ENCODE measurements around the gene ALG12. TPM values are rescaled to one million over a fixed set of nuclear protein-coding genes. Genes with fewer than 3 reads are reported as not detected.

ALG12 gene
- total and polyA plus RNA-seq, 2 of the 13 experiments (the other 11 are each of a cell fraction or from before 2014, with no cell fraction given): 7.8 to 15.8 TPM

DNA sequence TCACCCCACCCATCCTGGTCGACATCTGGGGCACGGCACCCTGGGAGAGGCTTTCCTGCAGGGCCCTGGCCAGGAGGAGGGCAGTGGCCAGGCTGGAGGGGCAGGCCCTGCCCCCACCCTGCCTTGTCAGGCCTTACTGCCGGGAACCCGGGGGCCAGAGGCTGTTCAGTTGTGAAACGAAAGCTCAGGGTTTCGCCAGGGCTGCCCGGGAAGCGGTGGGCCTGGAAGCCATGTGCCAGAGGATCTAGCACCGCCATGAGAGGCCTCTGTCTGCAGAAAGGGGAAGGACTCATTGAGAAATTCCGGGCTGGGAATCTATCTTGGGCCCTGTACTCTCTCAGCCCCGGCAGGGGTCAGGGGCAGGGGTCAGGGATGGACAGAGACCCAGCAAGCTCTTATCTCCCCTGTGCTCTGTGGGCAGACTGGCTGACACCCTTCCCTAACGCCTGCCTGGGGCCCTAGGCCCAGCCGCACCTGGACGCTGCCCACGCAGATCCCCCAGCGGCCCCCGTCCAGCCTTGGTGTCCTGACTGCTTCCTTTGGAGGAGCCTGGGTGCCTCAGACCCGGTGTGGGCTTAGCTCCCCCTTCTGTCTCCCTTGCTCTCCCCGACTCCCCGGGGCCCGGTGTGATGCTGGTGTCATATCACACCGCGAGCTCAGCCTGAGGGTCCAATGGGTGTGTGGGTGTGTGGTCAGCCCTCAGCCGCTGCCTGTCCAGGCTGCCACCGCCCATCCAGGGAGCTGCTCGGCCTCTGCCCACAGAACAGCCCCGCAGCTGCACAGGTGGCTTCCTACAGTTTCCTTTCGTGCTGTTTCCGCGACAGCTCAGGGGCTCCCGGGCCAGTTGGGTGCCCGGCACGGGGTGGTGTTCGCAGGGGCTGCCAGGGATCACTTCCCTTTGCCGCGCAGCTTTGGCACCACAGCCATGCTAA, 48.8 kb upstream of the ALG12 start (continued):
- TF ChIP-seq, protein P1, sequence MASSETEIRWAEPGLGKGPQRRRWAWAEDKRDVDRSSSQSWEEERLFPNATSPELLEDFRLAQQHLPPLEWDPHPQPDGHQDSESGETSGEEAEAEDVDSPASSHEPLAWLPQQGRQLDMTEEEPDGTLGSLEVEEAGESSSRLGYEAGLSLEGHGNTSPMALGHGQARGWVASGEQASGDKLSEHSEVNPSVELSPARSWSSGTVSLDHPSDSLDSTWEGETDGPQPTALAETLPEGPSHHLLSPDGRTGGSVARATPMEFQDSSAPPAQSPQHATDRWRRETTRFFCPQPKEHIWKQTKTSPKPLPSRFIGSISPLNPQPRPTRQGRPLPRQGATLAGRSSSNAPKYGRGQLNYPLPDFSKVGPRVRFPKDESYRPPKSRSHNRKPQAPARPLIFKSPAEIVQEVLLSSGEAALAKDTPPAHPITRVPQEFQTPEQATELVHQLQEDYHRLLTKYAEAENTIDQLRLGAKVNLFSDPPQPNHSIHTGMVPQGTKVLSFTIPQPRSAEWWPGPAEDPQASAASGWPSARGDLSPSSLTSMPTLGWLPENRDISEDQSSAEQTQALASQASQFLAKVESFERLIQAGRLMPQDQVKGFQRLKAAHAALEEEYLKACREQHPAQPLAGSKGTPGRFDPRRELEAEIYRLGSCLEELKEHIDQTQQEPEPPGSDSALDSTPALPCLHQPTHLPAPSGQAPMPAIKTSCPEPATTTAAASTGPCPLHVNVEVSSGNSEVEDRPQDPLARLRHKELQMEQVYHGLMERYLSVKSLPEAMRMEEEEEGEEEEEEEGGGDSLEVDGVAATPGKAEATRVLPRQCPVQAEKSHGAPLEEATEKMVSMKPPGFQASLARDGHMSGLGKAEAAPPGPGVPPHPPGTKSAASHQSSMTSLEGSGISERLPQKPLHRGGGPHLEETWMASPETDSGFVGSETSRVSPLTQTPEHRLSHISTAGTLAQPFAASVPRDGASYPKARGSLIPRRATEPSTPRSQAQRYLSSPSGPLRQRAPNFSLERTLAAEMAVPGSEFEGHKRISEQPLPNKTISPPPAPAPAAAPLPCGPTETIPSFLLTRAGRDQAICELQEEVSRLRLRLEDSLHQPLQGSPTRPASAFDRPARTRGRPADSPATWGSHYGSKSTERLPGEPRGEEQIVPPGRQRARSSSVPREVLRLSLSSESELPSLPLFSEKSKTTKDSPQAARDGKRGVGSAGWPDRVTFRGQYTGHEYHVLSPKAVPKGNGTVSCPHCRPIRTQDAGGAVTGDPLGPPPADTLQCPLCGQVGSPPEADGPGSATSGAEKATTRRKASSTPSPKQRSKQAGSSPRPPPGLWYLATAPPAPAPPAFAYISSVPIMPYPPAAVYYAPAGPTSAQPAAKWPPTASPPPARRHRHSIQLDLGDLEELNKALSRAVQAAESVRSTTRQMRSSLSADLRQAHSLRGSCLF (CRISPR knock-in tag; IDR thresholded peaks at IDR 0.05; ENCODE audit: borderline replicate concordance): no peak
- peak; percentile 90 for TF ChIP-seq ZNF687 (CRISPR knock-in tag; IDR thresholded peaks at IDR 0.05)
- TF ChIP-seq ZNF280B (CRISPR knock-in tag; IDR thresholded peaks at IDR 0.05; ENCODE audit: borderline replicate concordance): no peak
- no peak for TF ChIP-seq NR3C1 (CRISPR knock-in tag; IDR thresholded peaks at IDR 0.05)
- TF ChIP-seq ZNF431 (CRISPR knock-in tag; IDR thresholded peaks at IDR 0.05; ENCODE audit: borderline replicate concordance, low read depth): no peak
- TF ChIP-seq, protein P2, sequence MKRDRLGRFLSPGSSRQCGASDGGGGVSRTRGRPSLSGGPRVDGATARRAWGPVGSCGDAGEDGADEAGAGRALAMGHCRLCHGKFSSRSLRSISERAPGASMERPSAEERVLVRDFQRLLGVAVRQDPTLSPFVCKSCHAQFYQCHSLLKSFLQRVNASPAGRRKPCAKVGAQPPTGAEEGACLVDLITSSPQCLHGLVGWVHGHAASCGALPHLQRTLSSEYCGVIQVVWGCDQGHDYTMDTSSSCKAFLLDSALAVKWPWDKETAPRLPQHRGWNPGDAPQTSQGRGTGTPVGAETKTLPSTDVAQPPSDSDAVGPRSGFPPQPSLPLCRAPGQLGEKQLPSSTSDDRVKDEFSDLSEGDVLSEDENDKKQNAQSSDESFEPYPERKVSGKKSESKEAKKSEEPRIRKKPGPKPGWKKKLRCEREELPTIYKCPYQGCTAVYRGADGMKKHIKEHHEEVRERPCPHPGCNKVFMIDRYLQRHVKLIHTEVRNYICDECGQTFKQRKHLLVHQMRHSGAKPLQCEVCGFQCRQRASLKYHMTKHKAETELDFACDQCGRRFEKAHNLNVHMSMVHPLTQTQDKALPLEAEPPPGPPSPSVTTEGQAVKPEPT (CRISPR knock-in tag; IDR thresholded peaks at IDR 0.05; ENCODE audit: low read depth): no peak
- no peak for TF ChIP-seq ZNF460 (CRISPR knock-in tag; IDR thresholded peaks at IDR 0.05; ENCODE audit: borderline replicate concordance)
- TF ChIP-seq, protein P3, sequence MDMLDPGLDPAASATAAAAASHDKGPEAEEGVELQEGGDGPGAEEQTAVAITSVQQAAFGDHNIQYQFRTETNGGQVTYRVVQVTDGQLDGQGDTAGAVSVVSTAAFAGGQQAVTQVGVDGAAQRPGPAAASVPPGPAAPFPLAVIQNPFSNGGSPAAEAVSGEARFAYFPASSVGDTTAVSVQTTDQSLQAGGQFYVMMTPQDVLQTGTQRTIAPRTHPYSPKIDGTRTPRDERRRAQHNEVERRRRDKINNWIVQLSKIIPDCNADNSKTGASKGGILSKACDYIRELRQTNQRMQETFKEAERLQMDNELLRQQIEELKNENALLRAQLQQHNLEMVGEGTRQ (IDR thresholded peaks at IDR 0.05; ENCODE audit: low read depth, low read length): no peak
- TF ChIP-seq, protein P3 (CRISPR knock-in tag; IDR thresholded peaks at IDR 0.05; ENCODE audit: borderline replicate concordance): no peak
- TF ChIP-seq U2AF1 (optimal IDR thresholded peaks at IDR 0.05; ENCODE audit: low read depth, low read length): no peak
- no peak; the same call in 1 of the 2 replicates for TF ChIP-seq ZNF761 (CRISPR knock-in tag; conservative IDR thresholded peaks at IDR 0.05)
